Activated CD8-positive, alpha-beta memory T cell treated with anti-CD3 and anti-CD28 coated beads for 48 hours (primary cell): ENCODE results near the gene MYO9A.
"Not testable (repeated sequence)": the region's sequence is repeated elsewhere in the genome, so short reads cannot be mapped to it uniquely, and the experiment has no call there.

Experiments
- DNase-seq, 3 experiments: peaks; one replicate each; pipeline ENCODE4 v3.0.0-alpha.2; 2020; ENCODE audit warnings: low read depth in 2 of 3, low spot score in 2 of 3

Gene MYO9A

GRCh38 chr15:72099155-72099554, 18.8 kb downstream of the MYO9A start:
- no peak for DNase-seq

DNA sequence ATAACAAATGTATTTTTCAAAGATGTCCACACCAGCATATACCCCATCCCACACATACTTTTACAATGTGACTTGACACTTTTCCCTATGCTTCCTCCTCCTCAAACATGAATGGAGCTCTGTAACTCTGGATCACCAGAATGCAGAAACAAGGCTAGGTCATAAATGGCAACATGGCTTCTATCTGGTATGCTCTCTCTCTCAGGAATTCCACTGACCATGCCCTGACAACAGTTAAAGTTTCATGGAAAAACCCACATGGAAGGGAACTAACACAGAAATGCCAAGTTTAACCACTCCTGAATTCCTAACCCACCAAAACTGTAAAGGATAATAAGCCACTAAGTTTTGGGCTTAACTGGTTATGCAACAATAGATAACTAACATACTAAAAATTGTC, 19.9 kb downstream of the MYO9A start:
- DNase-seq, result no peak

GRCh38 chr15:72096796-72097195, 21.2 kb downstream of the MYO9A start:
- DNase-seq, result no peak

GRCh38 chr15:72092691-72093090, 25.3 kb downstream of the MYO9A start:
- no peak for DNase-seq

- DNase-seq, result no peak
Measured at GRCh38 chr15:72092006-72092405, 25.9 kb downstream of the MYO9A start.

DNA sequence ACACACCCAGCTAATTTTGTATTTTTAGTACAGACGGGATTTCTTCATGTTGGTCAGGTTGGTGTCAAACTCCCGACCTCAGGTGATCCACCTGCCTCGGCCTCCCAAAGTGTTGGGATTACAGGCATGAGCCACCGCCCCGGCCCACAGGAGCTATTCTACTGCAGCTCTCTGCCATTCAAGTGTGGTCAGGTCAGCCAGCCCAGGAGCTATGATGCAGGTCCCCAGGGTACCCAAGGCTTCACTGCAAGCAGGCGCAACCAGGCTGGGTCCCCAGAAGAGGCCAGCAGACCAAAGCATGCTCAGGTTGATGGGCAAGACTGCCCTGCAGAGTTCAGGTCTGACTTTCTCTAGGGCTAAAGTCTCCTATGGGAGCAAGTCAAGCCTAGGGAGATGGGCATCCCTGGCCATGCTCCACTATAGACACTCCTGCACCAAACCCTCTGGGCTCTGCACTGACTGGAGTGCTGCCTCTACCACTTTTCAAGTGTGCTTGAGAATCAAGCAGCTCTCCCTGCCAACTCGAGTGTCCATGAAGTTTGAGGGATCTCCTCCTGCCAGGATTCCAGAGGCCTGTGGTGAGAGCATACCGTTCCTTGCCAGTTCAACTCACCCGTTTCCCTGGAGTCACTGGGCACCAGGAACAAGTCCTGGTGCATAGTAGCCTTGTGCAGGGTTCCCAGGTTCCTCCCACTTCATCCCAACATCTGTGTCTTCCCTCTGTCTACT, 30.9 kb downstream of the MYO9A start:
- no peak for DNase-seq

DNA sequence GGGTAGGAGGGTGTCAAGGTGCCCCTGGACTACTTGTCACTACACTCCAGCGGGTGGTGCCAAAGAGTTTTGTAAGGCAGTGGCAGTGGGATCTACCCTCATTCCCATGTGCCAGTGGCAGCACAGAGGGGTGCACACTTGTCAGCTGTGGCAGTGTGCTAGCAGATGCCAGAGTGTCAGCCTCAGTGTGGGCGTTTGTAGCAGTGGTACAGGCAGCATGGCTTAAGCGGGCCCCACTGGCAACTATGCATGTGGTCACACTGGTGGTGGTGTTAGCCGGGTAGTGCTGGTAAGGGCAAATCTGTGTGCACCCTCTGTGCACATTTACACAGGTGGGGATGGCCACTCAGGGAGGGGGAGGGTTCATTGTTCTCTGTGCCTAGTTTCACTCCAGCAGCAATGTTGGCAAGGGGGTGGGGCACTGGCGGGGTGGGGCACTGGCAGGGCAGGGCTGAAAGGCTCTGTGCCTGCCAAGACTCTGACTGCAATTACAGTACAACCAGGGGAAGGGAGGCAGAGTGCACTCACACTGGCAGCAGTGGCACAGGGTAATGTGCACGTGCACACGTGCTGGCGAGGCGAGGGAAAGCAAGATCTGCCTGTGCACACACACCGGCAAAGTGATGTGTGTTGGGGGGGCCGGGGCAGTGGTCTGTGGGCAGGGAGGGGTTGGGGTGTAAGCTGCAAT, 31.8 kb downstream of the MYO9A start:
- DNase-seq, result no peak

DNA sequence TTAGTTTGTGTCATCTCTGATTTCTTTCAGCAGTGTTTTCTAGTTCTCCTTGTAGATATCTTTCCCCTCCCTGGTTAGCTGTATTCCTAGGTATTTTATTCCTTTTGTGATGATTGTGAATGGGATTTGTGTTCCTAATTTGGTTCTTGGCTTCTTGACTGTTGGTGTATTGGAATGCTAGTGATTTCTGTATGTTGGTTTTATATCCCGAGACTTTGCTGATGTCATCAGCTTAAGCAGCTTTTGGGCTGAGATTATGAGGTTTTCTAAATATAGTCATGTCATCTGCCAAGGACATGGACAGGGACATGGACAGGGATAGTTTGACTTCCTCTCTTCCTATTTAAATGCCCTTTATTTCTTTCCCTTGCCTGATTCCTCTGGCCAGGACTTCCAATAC, 35.8 kb downstream of the MYO9A start:
- DNase-seq, result no peak

- no peak for DNase-seq
Measured at GRCh38 chr15:72078887-72079286, 39.1 kb downstream of the MYO9A start.

GRCh38 chr15:72077950-72078349, 40.0 kb downstream of the MYO9A start:
- DNase-seq, result no peak

GRCh38 chr15:72074335-72075060, 43.5 kb downstream of the MYO9A start:
- DNase-seq, result no peak

DNA sequence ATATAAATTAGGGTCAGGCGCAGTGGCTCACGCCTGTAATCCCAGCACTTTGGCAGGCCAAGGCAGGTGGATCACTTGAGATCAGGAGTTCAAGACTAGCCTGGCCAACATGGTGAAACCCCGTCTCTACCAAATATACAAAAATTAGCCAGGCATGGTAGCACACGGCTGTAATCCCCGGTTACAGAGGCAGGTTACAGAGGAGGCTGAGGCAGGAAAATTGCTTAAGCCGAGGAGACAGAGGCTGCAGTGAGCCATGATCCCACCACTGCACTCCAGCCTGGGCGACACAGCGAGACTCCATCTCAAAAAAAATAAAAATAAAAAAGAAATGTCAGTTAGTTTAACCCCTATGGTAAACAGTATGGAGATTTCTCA, 46.5 kb downstream of the MYO9A start:
- DNase-seq, result not testable (repeated sequence)

DNA sequence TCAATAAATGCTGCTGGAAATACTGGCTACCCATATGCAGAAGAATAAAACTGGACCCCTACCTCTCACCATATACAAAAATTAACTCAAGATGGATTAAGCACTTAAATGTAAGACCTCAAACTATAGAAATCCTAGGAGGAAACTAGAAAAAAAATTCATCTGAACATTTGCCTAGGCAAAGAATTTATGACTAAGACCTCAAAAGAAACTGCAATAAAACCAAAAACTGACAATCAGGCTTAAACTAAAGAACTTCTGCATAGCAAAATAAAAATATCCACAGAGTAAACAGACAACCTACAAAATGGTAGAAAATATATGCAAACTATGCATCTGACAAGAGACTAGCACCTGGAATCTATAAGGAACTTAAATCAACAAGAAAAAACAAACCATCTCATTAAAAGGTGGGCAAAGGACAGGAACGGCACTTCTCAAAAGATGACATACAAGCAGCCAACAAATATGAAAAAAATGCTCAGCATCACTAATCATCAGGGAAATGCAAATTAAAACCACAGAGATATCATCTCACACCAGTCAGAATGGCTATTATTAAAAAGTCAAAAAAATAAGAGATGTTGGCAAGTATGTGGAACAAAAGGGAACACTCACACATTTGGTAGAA, 47.0 kb downstream of the MYO9A start:
- DNase-seq, result no peak

DNA sequence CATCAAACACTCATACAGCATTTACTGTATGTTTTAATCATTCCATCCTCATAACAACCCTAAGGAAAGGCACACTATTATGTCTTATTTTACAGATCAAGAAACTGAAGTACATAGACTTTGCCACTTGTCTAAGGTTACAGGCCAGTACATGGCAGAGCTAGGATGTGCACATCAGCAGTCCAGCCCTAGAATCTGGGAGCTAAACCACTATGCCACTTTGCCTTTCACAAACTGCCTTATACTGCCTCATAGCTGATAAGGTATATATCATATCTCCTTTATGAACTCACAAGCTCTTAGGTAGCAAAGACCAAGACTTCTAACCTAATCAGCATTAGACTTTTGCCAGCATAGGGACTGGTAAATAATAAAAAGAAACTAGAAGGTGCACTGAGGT, 49.1 kb downstream of the MYO9A start:
- no peak for DNase-seq

- DNase-seq, result no peak
Measured at GRCh38 chr15:72065801-72066200, 52.1 kb downstream of the MYO9A start.

DNA sequence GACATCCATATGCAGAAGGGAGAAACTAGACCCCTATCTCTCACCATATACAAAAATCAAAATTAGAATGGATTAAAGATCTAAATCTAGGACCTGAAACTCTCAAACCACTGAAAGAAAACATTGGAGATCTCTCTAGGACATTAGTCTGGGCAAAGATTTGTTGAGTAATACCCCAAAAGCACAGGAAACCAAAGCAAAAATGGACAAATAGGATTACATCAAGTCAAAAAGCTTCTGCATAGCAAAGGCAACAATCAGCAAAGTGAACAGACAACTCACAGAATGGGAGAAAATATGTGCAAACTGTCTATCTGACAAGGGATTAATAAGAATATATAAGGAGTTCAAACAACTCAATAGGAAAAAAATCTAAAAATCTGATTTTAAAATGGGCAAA, 54.8 kb downstream of the MYO9A start:
- DNase-seq, result no peak

DNA sequence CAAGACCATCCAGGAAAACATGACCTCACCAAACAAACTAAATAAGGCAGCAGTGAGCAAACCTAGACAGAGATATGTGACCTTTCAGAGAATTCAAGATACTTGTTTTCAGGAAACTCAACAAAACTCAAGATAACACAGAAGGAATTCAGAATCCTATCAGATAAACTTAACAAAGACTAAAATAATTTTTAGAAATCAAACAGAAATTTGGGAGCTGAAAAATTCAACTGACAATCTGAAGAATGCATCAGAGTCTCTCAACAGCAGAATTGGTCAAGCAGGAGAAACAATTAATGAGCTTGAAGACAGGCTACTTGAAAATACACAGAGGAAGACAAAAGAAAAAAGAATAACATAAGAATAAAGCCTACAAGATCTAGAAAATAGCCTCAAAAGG, 55.6 kb downstream of the MYO9A start:
- no peak for DNase-seq

DNA sequence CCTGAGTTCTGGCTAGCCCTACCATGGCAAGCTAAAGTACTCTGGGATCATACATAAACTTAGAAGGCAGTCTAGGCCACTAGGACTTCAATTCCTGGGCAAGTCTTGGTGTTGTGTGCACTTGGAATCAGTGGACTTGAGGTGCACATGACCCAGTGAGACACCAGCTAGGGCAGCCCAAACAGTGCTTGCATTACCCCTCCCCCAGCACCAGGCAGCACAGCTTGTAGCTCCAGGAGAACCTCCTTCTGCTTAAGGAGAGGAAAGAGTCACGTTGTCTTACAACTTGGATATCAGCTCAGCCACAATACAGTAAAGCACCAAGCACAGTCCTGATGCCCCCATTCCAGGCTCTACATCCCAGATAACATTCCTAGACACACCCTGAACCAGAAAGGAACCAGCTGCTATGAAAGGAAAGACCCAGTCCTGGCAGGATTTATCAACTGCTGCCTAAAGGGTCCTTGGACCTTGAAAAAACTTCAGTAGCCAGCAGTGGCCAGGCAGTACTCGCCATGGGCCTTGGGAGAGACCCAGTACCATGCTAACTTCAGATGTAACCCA, 57.2 kb downstream of the MYO9A start:
- no peak for DNase-seq

GRCh38 chr15:72058585-72058984, 59.4 kb downstream of the MYO9A start:
- no peak for DNase-seq

DNA sequence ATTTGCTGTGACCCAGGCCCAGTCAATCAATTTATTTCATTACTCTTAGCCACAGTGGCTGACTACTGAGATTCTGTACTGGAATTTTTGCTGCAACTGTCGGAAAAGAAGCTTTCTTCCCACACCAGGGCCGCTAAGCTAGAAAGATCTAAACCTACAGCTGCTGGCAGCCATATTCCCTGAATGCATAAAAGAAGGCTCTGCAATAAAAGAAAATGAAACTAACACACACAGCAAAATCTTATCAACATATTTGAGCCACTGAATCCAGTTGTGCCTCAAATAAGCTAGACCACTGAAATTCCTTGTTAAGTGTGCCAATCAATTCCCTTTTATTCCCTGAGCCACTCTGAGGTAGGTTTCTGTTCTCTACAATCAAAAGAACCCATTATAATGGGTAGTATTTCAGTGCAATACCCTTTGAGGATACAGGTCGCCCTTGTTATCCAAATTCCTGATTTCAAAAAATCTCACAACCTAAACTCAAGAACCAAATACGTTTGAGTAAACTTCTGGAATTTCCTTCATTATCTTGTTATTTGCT, 60.3 kb downstream of the MYO9A start:
- DNase-seq, result no peak

DNA sequence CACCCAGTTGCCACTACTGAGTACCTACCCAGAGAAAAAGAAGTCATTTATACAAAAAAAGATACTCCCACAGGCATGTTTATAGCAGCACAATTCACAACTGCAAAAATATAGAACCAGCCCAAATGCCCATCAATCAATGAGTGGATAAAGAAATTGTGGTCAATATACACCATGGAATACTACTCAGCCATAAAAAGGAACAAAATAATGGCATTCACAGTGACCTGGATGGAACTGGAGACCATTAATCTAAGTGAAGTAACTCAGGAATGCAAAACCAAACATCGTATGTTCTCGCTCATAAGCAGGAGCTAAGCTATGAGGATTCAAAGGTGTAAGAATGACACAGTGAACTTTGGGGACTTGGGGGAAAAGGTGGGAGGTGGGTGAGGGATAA, 61.7 kb downstream of the MYO9A start:
- not testable (repeated sequence) for DNase-seq
